Measurements from ENCODE around the gene TRIAP1. TPM values are rescaled to one million over a fixed set of nuclear protein-coding genes. Genes with fewer than 3 reads are reported as not detected.

The TRIAP1 gene
- polyA plus RNA-seq, 1 of the 3 experiments (the other 2 are of a cell fraction): 34.1 TPM

DNA sequence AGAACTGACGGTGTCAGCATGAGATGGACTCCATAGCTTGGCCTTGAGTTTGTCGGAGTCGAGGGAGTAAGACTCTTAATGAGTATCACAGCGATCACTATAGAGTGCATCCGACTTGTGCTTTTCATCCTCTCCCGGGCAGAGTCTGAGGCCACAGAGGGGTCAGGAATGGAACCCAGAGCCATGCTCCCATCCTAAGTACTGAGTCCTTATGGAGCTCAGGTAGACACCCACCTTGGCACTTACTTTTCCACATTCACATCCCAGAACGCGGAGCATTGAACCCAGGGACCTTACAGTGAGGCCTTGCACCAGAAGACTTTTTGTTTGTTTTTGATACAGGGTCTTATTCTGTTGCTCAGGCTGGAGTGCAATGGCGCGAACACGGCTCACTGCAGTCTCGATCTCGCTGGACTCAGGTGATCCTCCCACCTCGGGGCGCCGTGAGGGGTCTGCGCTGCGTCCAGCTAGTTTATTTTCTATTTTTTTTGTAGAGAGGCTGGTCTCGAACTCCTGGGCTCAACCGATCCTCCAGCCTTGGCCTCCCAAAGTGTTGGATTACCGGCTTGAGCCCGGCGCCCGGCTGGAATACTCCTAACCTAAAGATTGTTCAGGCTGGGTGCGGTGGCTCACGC lies 24.1 kb upstream of the TRIAP1 start:
- no peaks in the 10 kb centered on the region for H3K27me3 ChIP-seq (ENCODE audit: insufficient read depth)
- peak overlapping the region in 1 of 2 experiments; percentile 33; a peak in 2 of 4 replicates for H3K27ac ChIP-seq (ENCODE audit: low read depth in 2 of 2, low read length in 1 of 2)
- WGBS (ENCODE audit: low lambda C conversion rate): 76% methylated on average over 21 of the region's 26 CpGs
- peak overlapping the region; percentile 88 for H3K4me2 ChIP-seq
- H4K20me1 ChIP-seq (ENCODE audit: insufficient read depth): peaks cover 38% of the 10 kb centered on the region
- H3K9me3 ChIP-seq: no peaks in the 10 kb centered on the region
- peak overlapping the region; percentile 78 to 88 for H3K4me3 ChIP-seq (ENCODE audit: low read depth in 2 of 2, low read length in 1 of 2)
- H2AFZ ChIP-seq (ENCODE audit: low read depth): peak overlapping the region; percentile 93
- peaks cover 0 to 8% of the 10 kb centered on the region in 2 experiments; a peak in 1 of 4 replicates for H3K4me1 ChIP-seq (ENCODE audit: control insufficient read depth in 1 of 2, insufficient read depth in 2 of 2, low read depth in 1 of 2, low read length in 1 of 2)
- peaks cover 22% of the 10 kb centered on the region for H3F3A ChIP-seq (replicated peaks; ENCODE audit: insufficient read depth)
- ChIA-PET CTCF (interaction anchor here (0.6 to 5.3 kb wide), 15 partner anchors 9 to 168 kb away, joined by 3 to 52 read pairs (median 5); partner anchors contain the start of genes COX6A1, DYNLL1, RNF10 and SIRT4), POLR2A (interaction anchor here (0.5 to 1.8 kb wide), 3 partner anchors 26 to 59 kb away, joined by 3 to 4 read pairs (median 4); partner anchors contain the start of gene COQ5)
- DNase-seq: no peak
- TF ChIP-seq FOXJ3 (CRISPR knock-in tag; IDR thresholded peaks at IDR 0.05) (no peak), TEAD4 (IDR thresholded peaks at IDR 0.05; ENCODE audit: borderline replicate concordance, insufficient read depth) (no peak), SIN3A (IDR thresholded peaks at IDR 0.05; ENCODE audit: borderline replicate concordance, low read depth, low read length) (no peak), FOSL2 (IDR thresholded peaks at IDR 0.05; ENCODE audit: borderline replicate concordance, low read depth) (no peak), TCF12 (IDR thresholded peaks at IDR 0.05) (no peak), POLR2AphosphoS5 (IDR thresholded peaks at IDR 0.05; ENCODE audit: low read depth, low read length) (no peak), NRF1 (IDR thresholded peaks at IDR 0.05; ENCODE audit: low read depth, low read length) (no peak), MEF2A (IDR thresholded peaks at IDR 0.05; ENCODE audit: borderline replicate concordance, low read depth) (no peak)
- TF ChIP-seq, protein P1, sequence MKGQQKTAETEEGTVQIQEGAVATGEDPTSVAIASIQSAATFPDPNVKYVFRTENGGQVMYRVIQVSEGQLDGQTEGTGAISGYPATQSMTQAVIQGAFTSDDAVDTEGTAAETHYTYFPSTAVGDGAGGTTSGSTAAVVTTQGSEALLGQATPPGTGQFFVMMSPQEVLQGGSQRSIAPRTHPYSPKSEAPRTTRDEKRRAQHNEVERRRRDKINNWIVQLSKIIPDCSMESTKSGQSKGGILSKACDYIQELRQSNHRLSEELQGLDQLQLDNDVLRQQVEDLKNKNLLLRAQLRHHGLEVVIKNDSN (IDR thresholded peaks at IDR 0.05; ENCODE audit: borderline replicate concordance, low read depth): no peak
- H3K79me2 ChIP-seq (ENCODE audit: insufficient read depth): peaks cover 70% of the 10 kb centered on the region
- H3K9me2 ChIP-seq: no peaks in the 10 kb centered on the region
- peaks cover 6 to 11% of the 10 kb centered on the region in 2 experiments for H3K36me3 ChIP-seq (replicated peaks in 1 of 2; ENCODE audit: control insufficient read depth in 1 of 2, insufficient read depth in 2 of 2, low read length in 1 of 2)
- H3K9ac ChIP-seq: peak overlapping the region; percentile 87; the same call in 1 of the 2 replicates

DNA sequence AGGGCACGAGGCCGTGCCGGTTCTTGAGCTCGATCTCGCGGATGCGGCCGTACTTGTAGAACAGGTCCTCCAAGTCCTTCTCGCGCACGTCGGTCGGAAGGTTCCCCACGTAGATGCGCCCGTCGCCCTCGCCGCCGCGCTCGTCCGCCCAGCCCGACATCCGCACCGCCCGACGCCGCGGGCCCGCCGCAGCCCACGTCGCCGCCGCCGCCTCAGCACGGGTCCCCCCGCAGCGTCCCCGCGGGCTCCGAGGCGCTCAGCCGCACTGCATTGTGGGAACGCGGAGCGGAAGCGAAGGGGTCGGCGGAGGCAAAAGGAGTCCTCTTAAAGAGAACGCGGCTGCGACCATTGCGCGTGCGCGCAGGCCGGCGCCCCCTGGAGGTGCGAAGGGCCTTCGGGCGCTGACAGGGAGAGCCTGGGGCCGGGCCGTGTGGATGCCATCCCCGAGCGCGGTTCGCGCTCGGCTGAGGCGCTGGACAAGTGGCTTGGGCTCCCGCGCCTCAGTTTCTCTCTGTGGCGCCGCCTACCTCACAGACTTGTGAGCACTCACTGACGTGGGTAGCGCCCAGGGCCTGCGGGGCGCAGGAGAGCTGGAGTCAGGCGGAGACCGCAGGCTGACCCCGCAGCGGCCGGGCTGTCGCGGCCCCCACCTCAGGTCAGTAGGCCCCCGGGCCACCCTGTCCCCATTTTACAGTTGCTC lies 23.4 kb upstream of the TRIAP1 start, which contains the start of gene SRSF9:
Gene SRSF9 (minus strand): TSS at position 299 of the 700 bp plus-strand sequence. CDS start 139 bp downstream, at position 160.
- ChIA-PET CTCF (interaction anchor here (0.6 to 5.3 kb wide), 27 partner anchors 9 to 178 kb away, joined by 3 to 52 read pairs (median 4); partner anchors contain the start of genes COX6A1, DYNLL1, RNF10 and RNU4-2), POLR2A (interaction anchor here (0.6 to 1.9 kb wide), 4 partner anchors 26 to 173 kb away, joined by 3 to 12 read pairs (median 4); partner anchors contain the start of genes COQ5 and DYNLL1)
- DNase-seq: peak; percentile 99
- no peaks in the 10 kb centered on the region for H3K9me3 ChIP-seq
- peaks cover 17% of the 10 kb centered on the region for H3F3A ChIP-seq (replicated peaks; ENCODE audit: insufficient read depth)
- H3K9me2 ChIP-seq: no peaks in the 10 kb centered on the region
- peaks cover 77% of the 10 kb centered on the region for H3K79me2 ChIP-seq (ENCODE audit: insufficient read depth)
- H2AFZ ChIP-seq (ENCODE audit: low read depth): peak within 1 kb of the TSS; percentile 93
- WGBS (ENCODE audit: low lambda C conversion rate): 5% methylated on average over 6 of the region's 88 CpGs
- peaks cover 13 to 18% of the 10 kb centered on the region in 2 experiments for H3K36me3 ChIP-seq (replicated peaks in 1 of 2; ENCODE audit: control insufficient read depth in 1 of 2, insufficient read depth in 2 of 2, low read length in 1 of 2)
- peak within 1 kb of the TSS; percentile 87 for H3K9ac ChIP-seq
- H4K20me1 ChIP-seq (ENCODE audit: insufficient read depth): peaks cover 44% of the 10 kb centered on the region
- H3K4me3 ChIP-seq (ENCODE audit: low read depth in 2 of 2, low read length in 1 of 2): peak within 1 kb of the TSS; percentile 78 to 88
- H3K4me2 ChIP-seq: peak within 1 kb of the TSS; percentile 94
- H3K27me3 ChIP-seq (ENCODE audit: insufficient read depth): no peaks in the 10 kb centered on the region
- peak within 1 kb of the TSS; percentile 79 to 93 for H3K27ac ChIP-seq (ENCODE audit: low read depth in 2 of 2, low read length in 1 of 2)
- H3K4me1 ChIP-seq (ENCODE audit: control insufficient read depth in 1 of 2, insufficient read depth in 2 of 2, low read depth in 1 of 2, low read length in 1 of 2): peaks cover 0 to 8% of the 10 kb centered on the region in 2 experiments; a peak in 1 of 4 replicates
- TF ChIP-seq EZH2phosphoT487 (IDR thresholded peaks at IDR 0.05; ENCODE audit: borderline replicate concordance, low read depth) (no peak), POLR2AphosphoS5 (IDR thresholded peaks at IDR 0.05; ENCODE audit: low read depth, low read length) (peak; percentile 76), GABPA (IDR thresholded peaks at IDR 0.05; ENCODE audit: low read depth) (peak; percentile 68), ELF1 (IDR thresholded peaks at IDR 0.05) (peak; percentile 74; the same call in 1 of the 2 replicates), TAF1 (IDR thresholded peaks at IDR 0.05; ENCODE audit: borderline replicate concordance, low read depth, low read length) (peak; percentile 78), FOXM1 (IDR thresholded peaks at IDR 0.05; ENCODE audit: low read depth) (no peak), GATA2 (CRISPR knock-in tag; IDR thresholded peaks at IDR 0.05) (no peak), TCF12 (IDR thresholded peaks at IDR 0.05) (no peak), TEAD4 (IDR thresholded peaks at IDR 0.05; ENCODE audit: borderline replicate concordance, insufficient read depth) (no peak), RXRA (IDR thresholded peaks at IDR 0.05; ENCODE audit: borderline replicate concordance, low read depth) (no peak), SMC3 (IDR thresholded peaks at IDR 0.05; ENCODE audit: low read depth, low read length) (peak; percentile 29; the same call in 1 of the 2 replicates), MEF2A (IDR thresholded peaks at IDR 0.05; ENCODE audit: borderline replicate concordance, low read depth) (no peak), SIN3A (IDR thresholded peaks at IDR 0.05; ENCODE audit: borderline replicate concordance, low read depth, low read length) (peak; percentile 92; the same call in 1 of the 2 replicates), NFIC (IDR thresholded peaks at IDR 0.05; ENCODE audit: borderline replicate concordance) (no peak)
- TF ChIP-seq, protein P2, sequence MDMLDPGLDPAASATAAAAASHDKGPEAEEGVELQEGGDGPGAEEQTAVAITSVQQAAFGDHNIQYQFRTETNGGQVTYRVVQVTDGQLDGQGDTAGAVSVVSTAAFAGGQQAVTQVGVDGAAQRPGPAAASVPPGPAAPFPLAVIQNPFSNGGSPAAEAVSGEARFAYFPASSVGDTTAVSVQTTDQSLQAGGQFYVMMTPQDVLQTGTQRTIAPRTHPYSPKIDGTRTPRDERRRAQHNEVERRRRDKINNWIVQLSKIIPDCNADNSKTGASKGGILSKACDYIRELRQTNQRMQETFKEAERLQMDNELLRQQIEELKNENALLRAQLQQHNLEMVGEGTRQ (IDR thresholded peaks at IDR 0.05; ENCODE audit: borderline replicate concordance, low read depth, low read length): no peak
- TF ChIP-seq, protein P3, sequence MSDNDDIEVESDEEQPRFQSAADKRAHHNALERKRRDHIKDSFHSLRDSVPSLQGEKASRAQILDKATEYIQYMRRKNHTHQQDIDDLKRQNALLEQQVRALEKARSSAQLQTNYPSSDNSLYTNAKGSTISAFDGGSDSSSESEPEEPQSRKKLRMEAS (IDR thresholded peaks at IDR 0.05; ENCODE audit: low read depth): peak; percentile 90
- TF ChIP-seq, protein P4, sequence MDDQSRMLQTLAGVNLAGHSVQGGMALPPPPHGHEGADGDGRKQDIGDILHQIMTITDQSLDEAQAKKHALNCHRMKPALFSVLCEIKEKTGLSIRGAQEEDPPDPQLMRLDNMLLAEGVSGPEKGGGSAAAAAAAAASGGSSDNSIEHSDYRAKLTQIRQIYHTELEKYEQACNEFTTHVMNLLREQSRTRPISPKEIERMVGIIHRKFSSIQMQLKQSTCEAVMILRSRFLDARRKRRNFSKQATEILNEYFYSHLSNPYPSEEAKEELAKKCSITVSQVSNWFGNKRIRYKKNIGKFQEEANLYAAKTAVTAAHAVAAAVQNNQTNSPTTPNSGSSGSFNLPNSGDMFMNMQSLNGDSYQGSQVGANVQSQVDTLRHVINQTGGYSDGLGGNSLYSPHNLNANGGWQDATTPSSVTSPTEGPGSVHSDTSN (IDR thresholded peaks at IDR 0.05): peak; percentile 34
- TF ChIP-seq, protein P1 (IDR thresholded peaks at IDR 0.05; ENCODE audit: borderline replicate concordance, low read depth): no peak
